GM23248 (cell line): ENCODE data around the gene KCNK5.

ENCODE experiments used
- EZH2 ChIP-seq: fragments of 200-600 bp; sonication (generic); IDR thresholded peaks from 2 replicates; pipeline ENCODE4 v1.6.1; 2018; ENCODE audit warnings: antibody characterized with exemption, mild to moderate bottlenecking; ENCODE audit not compliant: insufficient read depth, poor library complexity, severe bottlenecking
- EZH2phosphoT487 ChIP-seq: fragments of 200-600 bp; sonication (generic); IDR thresholded peaks from 2 replicates; pipeline ENCODE4 v1.6.1; 2018; ENCODE audit warnings: antibody characterized with exemption, moderate library complexity, mild to moderate bottlenecking, low read depth; ENCODE audit not compliant: insufficient read depth

DNA sequence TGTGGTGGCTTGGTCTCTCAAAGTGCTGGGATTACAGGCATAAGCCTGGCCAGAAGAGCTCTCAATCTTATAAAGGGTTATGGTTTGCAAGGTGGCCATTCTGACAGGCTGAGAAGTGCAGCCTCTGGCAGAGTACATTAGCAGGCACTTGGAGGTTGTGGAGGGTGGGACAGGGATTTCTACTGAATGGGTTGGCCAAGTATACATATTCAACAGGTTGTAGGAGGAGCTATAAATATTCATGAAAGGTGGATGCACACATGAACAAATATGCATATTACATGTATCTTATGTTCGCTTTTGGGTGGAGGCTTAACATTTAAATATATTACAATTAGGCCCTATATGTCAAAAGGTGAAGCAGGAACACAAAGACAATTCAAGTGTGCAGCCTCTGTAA, 20.0 kb upstream of the KCNK5 start:
- TF ChIP-seq EZH2 (no peak), EZH2phosphoT487 (no peak)
